HG03064 (cell line): ENCODE measurements around the gene IL15RA.
"Not testable (repeated sequence)": the region's sequence is repeated elsewhere in the genome, so short reads cannot be mapped to it uniquely, and the experiment has no call there.

Experiments used
- ATAC-seq: cut with Tn5 transposase; IDR thresholded peaks from one replicate; pipeline ENCODE4 v1.9.1; 2021; ENCODE audit warnings: low read depth; ENCODE audit not compliant: unreplicated experiment

Gene IL15RA

DNA sequence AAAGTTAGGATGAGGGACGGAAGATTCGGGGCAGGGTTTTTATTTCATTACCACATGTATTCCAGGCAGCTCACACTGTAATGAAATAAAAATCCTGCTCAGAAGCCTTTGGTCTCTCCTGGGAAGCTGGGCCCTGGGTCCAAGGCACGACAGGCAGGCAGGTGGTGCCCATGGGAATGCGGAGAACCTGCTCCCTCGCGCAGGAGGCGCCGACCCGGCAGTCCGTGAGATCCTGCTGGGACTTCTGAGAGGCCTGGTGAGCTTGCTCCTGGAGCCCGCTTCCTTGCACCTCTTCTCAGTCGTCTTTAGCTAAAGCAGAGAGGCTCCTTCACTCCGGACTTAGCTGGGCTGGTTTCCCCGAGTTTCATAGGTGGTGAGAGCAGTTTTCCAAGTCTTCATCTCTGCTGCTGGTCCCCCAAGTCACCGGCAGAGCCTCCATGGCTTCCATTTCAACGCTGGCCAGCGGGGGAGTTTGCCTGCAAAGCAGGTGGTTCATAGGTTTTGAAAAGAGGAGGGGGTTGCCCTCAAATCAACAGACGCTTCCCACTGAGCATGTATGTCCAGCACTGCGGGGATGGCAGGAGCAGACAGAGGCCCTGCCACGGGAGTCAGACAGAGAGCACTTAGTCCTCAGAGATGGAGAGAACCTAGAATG lies 24.5 kb downstream of the IL15RA start:
- no peak for ATAC-seq

DNA sequence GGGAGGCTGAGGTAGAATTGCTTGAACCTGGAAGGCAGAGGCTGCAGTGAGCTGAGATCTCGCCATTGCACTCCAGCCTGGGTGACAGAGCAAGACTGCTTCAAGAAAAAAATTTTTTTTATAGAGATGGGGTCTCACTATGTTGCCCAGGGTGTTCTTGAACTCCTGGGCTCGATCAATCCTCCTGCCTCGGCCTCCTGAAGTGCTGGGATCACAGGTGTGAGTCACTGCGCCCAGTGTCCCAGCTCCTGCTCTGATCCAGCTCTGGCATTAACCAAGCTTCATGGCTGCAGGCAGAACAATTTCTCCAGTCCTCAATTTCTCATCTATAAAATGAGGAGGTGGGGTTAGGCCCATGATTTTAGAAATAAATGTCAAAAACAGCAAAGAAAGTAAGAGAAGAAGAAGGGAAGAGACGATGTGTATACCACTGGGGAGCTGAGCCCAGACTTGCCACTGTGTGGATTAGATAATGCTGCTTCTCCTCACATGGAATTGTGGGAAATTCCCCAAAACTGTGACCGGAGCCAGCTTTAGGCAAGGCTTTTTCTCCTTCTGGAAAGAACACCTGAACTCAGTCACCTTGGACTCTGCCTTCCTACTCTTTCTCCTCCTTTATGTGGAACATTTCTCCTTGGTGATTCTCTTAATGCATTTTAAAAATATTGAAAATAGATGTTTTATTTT lies 25.5 kb downstream of the IL15RA start:
- ATAC-seq, result no peak

DNA sequence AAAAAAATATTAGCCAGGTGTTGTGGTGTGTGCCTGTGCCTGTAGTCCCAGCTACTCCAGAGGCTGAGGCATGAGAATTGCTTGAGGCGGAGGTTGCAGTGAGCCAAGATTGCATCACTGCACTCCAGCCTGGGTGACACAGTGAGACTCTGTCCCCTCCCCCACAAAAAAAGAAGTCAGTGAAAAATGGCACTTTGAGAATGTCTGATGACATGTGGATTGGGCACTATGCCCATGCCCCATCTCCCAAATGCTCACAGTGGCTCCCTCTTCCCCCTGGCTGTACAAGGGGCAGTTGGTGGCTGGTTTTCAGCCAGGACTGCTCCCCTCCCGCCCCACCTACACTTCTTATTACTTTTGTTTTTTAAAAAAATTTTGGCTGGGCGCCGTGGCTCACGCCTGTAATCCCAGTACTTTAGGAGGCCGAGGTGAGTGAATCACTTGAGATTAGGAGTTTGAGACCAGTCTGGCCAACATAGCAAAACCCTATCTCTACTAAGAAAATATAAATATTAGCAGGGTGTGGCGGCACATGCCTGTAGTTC lies 26.1 kb downstream of the IL15RA start:
- ATAC-seq, result no peak

DNA sequence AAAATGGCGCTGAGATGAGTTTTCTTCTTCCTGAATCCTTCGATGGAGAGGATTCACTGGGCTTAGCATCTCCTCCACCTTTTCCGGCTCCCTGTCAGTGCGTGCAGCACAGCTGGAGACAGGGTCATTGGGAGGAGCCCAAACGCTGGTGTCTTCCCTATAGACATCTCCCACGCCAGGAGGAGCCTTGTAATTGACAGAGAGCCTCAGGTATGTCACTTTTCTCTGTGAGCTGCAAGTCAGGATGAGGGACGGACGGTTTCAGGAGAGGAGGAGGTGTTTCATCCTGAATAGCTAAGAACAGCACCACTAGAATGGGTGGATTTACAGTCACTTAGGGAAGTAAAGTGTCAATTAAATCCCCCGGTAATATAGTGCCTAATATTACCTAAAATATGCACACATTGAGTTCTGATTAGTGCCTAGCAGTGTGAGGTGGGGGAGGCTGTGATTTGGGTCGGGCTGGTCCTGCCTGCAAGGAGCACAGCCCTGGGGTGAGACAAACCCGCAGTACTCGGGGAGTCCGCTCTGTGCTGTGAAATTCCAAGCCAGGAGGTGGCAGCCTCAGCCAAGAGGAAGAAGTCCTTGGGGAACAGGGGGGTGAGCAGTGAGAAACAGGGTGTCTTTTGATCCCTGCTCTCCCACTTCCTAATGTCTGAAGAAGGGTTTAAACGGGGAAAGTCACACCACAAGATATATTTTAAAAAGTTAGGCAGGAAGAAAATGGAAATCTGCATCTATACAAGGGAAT lies 28.2 kb downstream of the IL15RA start:
- no peak for ATAC-seq

DNA sequence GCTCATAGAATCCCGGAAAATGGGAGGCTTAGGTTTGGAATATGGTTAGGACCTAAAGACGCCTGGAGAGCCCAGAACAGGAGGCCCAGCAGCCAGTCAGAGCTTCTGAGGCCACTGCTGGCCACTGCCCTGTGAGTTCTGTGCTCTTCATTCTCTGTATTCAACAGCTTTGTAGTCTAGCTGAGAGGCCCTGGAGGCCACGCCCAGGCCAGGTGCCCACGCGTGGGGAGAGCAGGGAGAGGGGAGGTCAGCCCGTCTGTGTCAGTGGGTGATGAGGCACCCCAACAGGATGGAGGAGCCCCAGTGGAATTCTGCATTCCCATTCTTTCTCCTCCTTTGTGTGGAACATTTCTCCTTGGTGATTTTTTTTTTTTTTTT lies 29.1 kb downstream of the IL15RA start:
- ATAC-seq, result no peak

DNA sequence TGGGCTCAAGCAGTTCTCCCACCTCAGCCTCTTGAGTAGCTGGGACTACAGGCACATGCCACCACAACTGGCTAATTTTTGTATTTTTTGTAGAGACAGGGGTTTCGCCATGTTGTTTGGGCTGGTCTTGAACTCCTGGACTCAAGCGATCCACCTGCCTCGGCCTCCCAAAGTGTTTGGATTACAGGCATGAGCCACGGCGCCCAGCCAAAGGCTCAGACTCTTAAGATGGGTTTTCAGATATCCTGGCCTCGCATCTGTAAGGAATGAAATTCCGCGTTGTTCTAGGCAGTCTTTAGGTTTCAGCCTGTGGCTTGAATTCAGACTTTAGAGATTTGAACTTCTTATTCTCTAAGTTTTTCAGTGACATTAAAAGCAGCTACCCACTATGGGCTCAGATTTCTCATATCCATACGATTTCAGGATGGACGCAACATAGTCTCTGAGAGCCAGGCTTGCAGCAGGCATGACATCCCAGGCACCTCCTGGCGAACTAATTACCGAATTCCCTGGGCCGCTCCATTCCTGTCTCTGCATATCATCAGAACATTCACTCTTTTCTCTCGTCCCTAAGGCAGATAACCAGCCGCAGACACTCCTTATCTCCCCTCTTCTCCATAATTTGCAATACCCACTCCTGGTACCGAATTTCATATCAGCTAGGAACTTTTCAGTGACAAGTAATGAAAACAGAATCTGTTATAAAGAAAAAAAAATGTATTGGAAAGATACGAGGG lies 29.7 kb downstream of the IL15RA start:
- no peak for ATAC-seq

DNA sequence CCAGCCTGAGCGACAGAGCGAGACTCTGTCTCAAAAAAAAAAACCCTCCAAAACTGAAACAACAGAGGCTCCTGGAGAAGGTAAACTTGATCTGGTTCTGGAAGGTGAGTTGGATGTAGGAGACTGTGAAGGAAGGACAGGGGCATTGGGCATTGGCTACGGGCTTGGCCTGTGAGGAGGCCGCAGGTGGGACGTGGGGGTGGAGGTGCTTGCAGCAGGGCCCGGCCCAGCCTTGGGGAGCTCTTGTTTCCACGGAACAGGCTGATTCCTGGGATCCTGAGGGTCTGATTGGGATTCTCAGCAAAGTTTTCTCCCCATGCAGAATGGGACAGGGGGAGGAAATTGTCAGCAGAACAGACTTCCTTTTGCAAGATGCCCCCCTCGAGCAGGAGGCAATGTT lies 30.6 kb downstream of the IL15RA start:
- no peak for ATAC-seq

DNA sequence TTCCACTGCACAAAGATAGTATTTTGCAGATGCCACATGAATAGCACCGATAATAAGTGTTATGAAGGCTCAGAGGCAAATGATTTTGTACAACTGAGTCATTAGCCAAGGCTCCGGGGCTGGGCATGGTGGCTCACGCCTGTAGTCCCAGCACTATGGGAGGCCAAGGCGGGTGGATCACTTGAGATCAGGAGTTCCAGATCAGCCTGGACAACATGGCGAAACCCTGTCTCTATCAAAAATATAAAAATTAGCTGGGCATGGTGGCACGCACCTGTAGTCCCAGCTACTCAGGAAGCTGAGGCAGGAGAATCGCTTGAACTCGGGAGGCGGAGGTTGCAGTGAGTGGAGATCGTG lies 30.9 kb downstream of the IL15RA start:
- not testable (repeated sequence) for ATAC-seq

DNA sequence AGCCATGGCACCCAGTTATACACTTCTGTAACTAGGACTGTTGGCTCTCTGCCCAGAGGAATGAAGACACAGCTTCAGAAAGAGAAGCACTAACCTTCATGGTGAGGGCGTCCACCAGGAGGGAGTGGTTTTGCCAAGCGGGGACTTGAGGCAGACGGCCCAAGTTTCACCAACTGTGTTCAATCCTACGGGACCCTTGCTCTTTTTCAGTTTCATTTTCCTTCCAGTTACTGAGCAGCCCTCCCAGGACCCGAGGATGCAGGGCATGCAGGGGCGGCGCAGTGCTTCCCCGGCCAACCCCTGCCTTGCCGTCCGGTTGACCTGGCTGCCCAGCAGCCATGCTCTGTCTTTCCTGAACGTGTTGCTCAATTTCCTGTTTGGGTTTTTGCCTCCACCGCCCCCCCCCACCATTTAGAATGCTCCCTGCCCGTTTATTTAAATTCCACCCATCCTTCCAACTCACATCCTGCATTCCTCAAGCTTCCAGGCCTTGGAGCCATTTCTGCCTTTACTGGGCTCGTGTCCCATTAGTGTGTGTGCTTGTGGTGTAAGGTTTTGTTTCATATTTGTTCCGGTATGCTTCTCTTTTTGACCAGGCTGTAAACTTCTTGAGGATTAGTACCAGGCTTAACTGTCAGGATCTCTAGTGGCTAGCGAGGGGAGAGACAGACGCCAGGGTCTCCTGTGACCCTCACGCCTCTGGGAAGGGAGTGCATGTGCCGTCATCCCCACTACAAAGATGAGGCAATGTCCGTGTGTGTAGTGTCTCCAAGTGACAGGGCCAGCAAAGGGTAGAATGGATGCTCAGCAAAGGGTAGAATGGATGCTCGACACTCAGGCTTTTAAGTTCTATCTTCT lies 31.6 kb downstream of the IL15RA start:
- ATAC-seq, result no peak

DNA sequence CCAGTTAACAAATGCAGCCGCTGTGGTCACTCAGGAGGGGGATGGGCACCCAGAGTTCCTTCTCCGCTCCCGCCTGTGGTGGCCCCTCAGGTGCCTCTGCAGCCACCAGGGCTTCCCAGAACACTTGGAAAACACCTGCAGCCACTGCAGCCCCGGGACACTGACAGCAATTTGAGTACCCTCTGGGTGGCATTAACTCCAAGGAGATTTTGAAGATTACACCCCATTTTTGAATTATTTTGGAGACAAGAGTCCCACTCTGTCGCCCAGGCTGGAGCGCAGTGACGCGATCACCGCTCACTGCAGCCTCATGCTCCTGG lies 32.2 kb downstream of the IL15RA start:
- ATAC-seq, result no peak

DNA sequence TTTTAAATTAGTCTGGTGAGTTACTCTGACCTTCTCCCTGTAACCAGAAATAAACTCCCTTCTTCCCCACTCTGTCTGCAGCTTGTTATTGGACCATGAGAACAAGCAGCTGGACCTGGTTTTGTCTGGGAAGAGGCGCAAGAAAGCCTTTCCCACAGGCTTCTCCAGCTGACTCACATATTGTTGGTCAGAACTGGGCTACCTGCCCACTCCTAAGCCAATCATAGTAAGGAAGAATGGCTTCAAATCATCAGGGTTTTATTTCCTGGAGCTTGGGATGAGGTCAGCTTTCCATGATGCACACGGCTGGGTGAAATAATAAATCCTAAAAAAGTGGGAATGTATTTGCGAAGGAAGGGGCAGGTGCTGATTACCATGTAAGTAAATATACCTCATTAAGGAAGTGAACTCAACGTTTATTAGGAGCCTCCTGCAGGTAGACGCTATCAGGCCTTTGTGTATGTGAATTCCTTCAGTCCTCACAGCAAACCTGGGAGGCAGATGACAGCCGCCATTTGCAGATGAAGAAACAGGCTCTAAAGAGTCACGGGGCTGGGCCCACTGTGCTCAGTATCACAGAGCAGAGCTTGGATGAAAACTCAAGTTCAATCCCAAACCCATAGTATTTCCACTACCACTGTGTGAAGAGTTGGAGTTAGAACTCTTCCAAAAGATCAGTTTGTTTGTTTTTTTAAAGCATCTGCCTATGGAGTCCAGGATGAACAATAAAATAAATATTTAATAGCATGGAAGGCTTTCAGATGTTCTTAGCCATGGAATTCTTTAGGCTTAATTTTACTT lies 32.8 kb downstream of the IL15RA start:
- no peak for ATAC-seq

DNA sequence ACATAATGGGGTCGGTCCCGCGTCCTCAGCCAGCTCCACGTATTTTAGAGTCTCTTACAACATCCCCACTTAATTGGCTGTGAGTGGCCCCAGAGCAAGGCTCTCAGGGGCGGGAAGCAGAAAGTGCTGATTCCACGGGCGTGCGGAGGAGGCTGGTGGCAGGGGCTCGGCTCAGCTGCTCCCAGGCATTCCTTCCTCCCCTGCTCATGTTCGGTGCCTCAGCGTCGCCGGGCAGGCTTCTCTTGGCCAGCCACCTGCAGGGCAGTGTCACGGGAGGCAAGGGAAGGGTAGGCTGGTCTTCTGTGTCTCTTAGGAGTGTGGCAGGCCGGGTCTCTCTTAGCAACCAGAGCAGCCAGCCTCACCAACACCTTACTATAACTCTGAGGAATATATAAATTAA lies 33.8 kb downstream of the IL15RA start:
- no peak for ATAC-seq

DNA sequence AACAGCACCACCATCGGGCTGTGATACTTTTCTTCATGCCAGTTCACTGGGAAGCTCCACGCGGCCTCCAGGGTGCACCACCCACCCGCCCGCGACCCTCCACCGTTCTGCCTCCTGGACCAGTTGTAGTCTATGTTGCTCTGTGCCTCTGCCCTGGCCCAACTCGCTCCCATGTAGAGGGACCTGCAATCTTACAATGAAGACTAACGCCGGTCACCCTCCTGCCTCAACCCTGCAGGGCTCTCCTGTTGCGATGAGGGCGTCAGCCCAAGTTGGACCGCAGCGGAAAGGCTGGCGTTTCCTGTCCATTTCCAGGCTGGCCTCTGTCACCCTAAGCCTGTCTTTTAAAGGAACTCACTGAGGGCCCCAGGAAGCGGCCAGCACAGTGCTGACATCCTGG lies 34.9 kb downstream of the IL15RA start:
- ATAC-seq, result no peak

DNA sequence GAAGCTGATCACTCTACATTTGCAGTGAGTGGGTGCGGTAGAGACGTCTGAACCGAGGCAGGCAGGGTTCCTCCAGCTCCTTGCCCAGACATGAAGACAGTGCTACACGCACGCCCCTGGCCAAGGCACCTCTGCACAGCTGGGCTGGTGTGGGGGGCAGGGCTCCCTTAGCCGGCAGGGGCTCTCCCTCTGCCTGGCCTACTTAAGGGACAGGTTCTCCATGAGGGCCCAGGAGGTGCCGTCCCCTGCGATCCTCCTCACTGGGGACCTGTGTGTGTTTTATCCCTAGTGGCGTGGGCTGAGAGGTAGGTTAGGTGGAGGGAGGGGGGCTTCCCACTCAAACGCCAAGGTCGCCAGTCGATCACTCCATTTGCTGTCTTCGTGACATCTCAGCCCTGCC lies 35.3 kb downstream of the IL15RA start:
- ATAC-seq, result no peak

DNA sequence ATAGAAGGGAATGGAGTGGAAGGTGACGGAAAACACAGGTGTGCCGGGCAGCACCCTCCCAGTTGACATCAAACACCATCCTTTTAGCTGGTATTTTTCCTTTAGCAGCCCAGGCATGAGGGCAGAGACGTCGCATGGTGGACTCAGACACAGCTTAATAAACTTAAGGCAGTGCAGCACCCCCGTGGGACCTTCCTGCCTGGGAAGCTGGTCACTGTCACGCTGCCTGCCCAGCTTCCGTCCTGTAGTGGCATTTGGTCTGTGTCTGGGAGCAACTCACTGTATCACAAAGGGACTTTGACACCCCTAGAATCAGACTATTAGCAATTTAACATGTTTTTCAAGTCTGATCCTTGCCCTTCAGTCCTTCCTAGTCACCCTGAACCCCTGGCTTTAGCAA lies 35.8 kb downstream of the IL15RA start:
- no peak for ATAC-seq

DNA sequence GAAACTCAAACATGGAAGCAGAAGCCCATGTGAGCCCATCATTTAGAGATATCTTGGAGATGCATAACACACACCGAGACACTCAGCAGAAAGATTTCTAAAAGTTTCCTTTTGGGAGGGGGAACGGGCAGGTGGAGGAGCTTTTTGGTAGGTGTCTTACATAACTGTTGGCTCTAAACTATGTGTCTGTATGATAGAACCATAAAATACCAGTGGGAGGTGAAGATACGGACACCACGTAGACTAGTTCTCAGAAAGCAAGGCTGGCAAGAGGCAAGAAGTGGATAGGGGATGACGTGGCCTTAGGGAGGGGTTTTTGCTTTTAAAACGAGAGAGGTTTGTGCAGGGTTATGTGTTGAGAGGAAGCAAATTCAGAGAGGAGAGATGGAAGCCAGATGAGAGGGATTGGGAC lies 36.5 kb downstream of the IL15RA start:
- no peak for ATAC-seq

DNA sequence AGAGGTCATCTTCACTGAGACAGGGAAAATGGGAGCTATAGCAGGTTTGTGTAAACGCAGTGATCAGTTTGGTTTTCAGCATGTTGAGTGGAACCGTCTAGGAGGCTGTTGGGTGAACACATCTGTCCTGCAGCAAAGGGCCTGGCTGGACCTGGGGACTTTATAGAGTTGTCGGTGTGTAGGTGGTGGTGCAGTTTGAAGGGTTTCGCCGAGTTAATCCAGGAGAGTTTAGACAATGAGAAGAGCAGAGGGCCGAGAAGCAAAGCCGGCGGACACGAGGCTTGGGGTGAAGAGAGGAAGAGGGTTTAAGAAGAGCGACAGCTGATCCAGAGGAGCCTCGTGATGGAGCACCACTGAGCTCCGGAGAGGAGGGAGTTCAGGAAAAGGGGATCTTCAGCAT lies 39.1 kb downstream of the IL15RA start:
- no peak for ATAC-seq

DNA sequence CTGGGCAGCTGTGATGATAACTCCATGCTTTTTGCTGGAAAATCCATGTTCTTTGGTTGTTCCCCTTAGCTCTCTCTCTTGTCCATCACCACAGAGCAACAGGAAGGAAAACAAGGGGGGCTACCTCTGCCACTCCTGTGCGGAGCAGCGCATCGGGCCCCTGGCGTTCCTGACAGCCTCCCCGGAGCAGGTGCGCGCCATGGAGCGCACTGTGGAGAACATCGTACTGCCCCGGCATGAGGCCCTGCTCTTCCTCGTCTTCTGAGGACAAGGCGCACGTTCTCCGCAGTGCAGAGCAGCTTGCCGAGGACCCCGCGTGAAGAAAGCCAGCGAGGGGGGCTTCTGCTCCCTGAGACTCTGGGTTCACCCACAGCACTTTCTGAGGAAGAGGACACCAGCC lies 40.3 kb downstream of the IL15RA start:
- ATAC-seq, result no peak

DNA sequence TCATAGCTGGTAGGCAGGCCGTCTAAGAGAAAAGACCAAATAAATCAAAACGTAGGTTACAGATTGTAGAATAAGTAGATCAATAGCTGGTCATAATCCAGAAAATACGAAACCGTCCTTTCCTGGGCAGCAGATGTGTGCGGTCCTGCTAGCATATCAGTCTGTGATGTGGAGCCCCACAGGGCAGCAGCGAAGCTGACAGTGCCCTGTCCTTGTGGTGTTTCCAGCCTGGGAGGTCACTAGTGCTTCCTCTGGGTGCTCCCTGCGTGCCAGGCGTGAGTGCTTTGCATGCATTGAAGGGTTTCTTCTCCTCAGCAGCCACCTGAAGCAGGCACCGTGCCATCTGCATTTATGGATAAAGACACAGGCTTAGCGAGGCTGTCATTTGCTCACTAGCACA lies 41.7 kb downstream of the IL15RA start:
- no peak for ATAC-seq
